Hematopoietic multipotent progenitor cell treated with erythropoietin and hydrocortisone succinate and interleukin-3 and kit ligand, for 15 days (in vitro differentiated cells): ENCODE results near the gene KMT5C.
"Not testable (repeated sequence)": the region's sequence is repeated elsewhere in the genome, so short reads cannot be mapped to it uniquely, and the experiment has no call there.

ENCODE experiments used
- DNase-seq: peaks from one replicate; pipeline ENCODE4 v3.0.0-alpha.2; 2015; ENCODE audit warnings: low spot score

The KMT5C gene

GRCh38 chr19:55316646-55317045 lies 23.0 kb upstream of the KMT5C start:
- no peak for DNase-seq

DNA sequence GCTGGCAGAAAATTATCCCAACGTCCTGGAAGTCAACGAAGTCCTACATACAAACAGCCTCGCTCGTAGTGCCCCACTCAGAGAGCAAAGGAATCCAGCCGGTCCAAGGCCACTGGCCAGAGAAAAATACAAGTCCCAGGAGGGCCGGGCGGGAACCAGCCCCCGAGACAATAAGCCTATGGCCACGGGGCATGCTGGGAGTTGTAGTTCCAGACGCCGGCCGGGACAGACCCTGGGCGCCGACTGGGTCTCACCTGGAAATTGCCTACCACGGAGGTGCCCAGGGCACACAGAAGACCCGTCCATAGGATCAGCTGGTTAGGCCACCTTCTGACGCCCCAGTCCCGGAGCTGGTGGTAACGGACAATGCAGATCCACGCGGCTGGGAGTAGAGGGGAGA lies 19.9 kb upstream of the KMT5C start:
- no peak for DNase-seq

GRCh38 chr19:55320844-55321419 lies 18.7 kb upstream of the KMT5C start:
- no peak for DNase-seq

GRCh38 chr19:55321466-55322137 lies 18.1 kb upstream of the KMT5C start:
- no peak for DNase-seq

DNA sequence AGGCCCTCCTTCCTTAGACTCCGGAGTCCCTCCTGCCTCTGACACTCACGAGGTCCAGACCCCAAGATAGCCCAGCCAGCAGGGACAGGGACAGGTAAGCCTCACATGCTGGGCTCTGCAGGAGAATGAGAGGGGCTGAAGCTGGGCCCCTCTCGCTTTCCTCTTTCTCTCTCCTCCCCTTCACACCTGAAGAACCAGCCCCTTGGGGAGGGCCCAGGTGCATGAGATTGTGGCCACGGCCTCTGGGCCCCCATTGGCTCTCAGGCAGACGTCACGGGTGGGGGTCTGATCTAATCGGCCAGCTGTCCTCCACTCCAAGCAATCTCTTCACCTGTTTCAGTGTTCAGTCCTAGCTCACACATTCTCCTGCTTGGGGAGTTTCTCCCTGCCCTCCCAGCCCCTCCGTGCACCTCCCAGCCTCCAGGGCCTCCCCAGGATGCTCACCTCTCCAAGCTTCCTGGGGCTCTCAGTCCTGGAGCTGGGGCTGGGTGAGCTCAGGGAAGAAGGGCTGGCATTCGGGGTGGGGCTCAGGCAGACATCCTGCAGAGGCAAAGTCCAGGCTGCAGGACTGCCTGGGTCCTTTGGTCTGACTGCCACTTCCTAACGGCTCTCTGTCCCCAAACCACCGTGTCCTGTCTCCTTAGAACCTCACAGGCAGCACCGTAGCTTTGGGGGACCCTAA lies 17.3 kb upstream of the KMT5C start:
- DNase-seq, result no peak

DNA sequence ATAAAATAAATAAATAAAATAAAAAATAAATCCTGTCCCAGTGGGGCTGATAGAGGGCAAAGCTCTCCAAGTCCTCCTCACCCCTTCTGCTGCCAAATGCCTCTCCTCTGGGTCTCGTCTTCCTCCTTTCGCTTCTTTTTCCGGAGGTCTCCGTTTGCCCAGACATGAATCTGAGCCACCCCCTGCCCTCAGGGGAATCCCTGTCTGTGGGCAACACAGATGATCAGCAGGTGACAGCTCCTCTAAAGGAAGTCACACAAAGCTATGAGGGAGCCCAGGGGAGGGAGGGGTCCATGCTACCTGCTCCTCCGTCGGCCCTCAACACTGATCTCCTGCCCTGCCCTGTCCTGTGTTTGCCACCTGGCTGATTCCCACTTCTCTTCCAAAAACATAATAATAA lies 15.0 kb upstream of the KMT5C start:
- DNase-seq, result no peak

DNA sequence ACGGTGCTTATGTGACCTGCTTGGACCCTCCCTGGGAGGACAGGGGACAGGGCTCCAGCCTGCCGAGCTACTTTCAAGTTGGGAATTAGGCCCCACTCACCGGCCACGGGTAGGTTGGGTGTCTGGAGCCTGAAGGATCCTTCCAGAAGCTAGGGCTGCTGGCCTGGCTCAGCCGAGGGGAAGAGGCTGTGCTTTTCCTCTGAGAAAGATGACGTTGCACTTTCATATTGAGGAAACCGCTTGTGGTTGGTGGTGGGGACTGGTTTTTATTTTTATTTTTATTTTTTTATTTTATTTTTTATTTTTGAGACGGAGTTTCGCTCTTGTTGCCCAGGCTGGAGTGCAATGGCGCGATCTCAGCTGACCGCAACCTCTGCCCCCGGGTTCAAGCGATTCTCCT lies 14.5 kb upstream of the KMT5C start, which contains the start of gene TMEM150B:
Gene TMEM150B (minus strand): TSS at position 170 of the 400 bp plus-strand sequence. CDS start 4,305 bp downstream, outside the sequence.
- no peak for DNase-seq

DNA sequence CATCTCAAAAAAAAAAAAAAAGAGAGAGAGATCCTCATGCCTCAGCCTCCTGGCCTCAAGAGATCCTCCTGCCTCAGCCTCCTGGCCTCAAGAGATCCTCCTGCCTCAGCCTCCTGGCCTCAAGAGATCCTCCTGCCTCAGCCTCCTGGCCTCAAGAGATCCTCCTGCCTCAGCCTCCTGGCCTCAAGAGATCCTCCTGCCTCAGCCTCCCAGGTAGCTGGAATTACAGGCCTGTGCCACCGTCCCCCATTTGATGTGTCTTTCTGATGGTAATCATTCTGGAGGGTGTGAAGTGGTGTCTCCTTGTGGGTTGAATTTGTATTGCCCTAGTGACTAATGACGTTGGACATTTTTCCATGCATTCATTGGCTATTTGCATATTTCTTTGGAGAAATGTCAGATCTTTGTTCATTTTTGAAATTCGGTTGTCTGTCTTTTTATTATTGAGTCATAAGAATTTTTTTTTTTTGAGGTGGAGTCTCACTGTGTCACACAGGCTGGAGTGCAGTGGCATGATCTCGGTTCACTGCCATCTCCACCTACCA lies 10.8 kb upstream of the KMT5C start:
- peak; percentile 20 for DNase-seq

DNA sequence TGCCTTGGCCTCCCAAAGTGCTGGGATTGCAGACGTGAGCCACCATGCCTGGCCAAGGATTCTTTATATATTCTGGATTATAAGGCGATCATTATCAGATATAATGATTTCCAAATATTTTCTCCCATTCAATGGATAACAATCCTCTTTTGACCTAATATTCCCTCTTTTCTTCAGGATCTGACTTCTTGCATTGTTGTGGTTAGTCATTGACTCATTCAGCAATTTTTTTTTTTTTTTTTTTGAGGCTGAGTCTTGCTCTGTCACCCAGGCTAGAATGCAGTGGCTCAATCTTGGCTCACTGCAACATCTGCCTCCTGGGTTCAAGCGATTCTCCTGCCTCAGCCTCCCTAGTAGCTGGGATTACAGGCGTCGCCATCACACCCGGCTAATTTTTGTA lies 9.9 kb upstream of the KMT5C start:
- not testable (repeated sequence) for DNase-seq

GRCh38 chr19:55333870-55334269 lies 5.8 kb upstream of the KMT5C start:
- no peak for DNase-seq

- DNase-seq, result no peak
Measured at GRCh38 chr19:55336101-55336500, 3.6 kb upstream of the KMT5C start.

GRCh38 chr19:55339889-55340783 lies 460 bp downstream of the KMT5C start:
- DNase-seq, result peak; percentile 15

GRCh38 chr19:55340784-55341147 lies 1.1 kb downstream of the KMT5C start:
- DNase-seq, result peak; percentile 21

DNA sequence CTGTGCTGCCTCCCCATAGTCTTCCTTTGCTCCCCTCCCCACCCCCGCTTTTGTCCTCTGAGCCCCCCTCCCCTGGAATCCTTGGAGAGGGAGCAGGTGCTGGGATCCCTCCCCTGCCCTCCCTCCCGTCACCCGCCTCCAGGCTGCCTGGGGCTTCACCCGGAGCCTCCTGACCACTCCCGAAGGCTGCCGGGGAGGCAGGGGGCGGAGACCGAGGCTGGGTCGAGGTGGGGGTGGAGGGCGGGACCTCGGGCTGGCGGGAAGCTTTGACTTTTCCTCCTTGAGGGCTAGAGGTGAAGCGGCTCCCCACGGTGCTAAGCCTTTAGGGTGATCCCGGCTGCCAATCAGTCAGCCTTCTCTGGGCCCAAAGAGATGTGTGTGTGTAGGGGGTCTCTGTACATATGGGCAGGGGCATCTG lies 1.5 kb downstream of the KMT5C start:
- peak; percentile 71 for DNase-seq

- DNase-seq, result no peak
Measured at GRCh38 chr19:55341595-55342531, 2.2 kb downstream of the KMT5C start.

- peak; percentile 26 for DNase-seq
Measured at GRCh38 chr19:55344444-55344843, 4.8 kb downstream of the KMT5C start.

- DNase-seq, result no peak
Measured at GRCh38 chr19:55345101-55345817, 5.6 kb downstream of the KMT5C start.

DNA sequence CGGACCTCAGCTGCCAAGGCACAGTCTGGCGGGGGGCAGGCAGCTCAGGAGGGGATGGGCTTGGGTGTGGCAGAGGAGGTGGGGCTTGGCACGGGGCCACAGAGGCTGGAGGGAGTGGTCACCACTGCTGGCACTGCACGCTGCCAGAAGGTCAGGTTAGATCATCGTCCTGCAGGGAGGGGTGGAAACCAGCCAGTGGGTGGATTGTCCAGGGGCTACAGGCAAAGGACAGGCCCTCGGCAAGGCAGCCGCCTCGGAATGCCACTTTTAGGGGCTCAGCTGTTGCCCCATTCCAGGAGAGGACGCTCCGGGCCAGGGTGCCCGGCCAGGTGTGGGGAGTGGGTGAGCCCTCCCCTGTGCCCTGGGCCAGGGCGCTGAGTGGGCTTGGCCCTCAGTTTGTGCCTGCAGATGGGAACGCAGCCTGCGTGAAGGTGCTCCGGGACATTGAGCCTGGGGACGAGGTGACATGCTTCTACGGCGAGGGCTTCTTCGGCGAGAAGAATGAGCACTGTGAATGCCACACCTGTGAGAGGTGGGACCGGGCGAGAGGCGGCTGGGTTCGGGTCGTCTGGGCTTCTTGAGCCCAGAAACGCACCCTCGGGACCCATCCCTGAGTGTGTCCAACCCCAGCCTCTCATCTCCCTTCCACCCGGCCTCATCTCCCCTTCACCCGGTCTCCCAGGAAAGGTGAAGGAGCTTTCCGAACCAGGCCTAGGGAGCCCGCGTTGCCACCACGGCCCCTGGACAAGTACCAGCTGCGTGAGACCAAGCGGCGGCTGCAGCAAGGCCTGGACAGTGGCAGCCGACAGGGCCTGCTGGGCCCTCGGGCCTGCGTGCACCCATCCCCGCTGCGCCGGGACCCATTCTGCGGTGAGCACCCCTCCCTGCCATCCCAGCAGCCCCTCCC lies 6.4 kb downstream of the KMT5C start:
- DNase-seq, result peak; percentile 70
